ENCODE results near the gene FMO5.
"Not testable (repeated sequence)": the region's sequence is repeated elsewhere in the genome, so short reads cannot be mapped to it uniquely, and the experiment has no call there.

DNA sequence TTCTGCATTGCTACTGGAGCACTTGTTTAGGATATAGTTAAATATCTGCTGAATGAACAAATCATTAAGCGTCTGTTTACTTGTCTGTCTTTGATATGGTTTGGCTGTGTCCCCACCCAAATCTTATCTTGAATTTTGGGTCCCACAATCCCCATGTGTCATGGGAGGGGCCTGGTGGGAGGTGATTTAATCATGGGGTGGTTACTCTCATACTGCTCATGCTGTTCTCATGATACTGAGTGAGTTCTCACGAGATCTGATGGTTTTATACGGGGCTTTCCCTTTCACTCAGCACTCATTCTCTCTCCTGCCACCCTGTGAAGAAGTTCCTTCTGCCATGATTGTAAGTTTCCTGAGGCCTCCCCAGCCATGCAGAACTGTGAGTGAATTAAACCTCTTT, 27.8 kb downstream of the FMO5 start:
- TF ChIP-seq, protein P1, sequence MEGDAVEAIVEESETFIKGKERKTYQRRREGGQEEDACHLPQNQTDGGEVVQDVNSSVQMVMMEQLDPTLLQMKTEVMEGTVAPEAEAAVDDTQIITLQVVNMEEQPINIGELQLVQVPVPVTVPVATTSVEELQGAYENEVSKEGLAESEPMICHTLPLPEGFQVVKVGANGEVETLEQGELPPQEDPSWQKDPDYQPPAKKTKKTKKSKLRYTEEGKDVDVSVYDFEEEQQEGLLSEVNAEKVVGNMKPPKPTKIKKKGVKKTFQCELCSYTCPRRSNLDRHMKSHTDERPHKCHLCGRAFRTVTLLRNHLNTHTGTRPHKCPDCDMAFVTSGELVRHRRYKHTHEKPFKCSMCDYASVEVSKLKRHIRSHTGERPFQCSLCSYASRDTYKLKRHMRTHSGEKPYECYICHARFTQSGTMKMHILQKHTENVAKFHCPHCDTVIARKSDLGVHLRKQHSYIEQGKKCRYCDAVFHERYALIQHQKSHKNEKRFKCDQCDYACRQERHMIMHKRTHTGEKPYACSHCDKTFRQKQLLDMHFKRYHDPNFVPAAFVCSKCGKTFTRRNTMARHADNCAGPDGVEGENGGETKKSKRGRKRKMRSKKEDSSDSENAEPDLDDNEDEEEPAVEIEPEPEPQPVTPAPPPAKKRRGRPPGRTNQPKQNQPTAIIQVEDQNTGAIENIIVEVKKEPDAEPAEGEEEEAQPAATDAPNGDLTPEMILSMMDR (IDR thresholded peaks at IDR 0.05), result not testable (repeated sequence)
- TF ChIP-seq POLR2A, EP300, POLR2AphosphoS5 (IDR thresholded peaks at IDR 0.05): not testable (repeated sequence)
